Measurements from ENCODE around the gene NID2. TPM values are rescaled to one million over a fixed set of nuclear protein-coding genes. Genes with fewer than 3 reads are reported as not detected.

NID2 gene
- total and polyA plus RNA-seq, 2 donors (not counting 1 experiment from before 2014, with no cell fraction given): 181 to 2,513 TPM

- Histone ChIP-seq H3K79me2 (ENCODE audit: control insufficient read depth, insufficient read depth, low read length) (no peaks in the 10 kb centered on the region), H3K27ac (ENCODE audit: insufficient read depth, low read length) (no peak overlapping the region)
Measured at GRCh38 chr14:51967521-51967920, 101.3 kb downstream of the NID2 start.

GRCh38 chr14:51963286-51963685 lies 105.6 kb downstream of the NID2 start:
- peak; percentile 21 to 83 for DNase-seq (ENCODE audit: low read depth in 2 of 2)
- Histone ChIP-seq H3K9ac (ENCODE audit: insufficient read depth, low read length) (no peak overlapping the region), H3K36me3 (ENCODE audit: control insufficient read depth, insufficient read depth, low read length) (no peaks in the 10 kb centered on the region), H3K4me2 (ENCODE audit: extremely low read depth, insufficient read depth, low read length) (peak overlapping the region; percentile 91), H3K4me3 (replicated peaks in 1 of 4; ENCODE audit: control extremely low read depth in 1 of 4, insufficient read depth in 1 of 4, low read depth in 3 of 4, low read length in 4 of 4) (peak overlapping the region; percentile 36 to 53 (median 43)), H3K27ac (ENCODE audit: insufficient read depth, low read length) (peak overlapping the region; percentile 24), H3K9me3 (ENCODE audit: control insufficient read depth, insufficient read depth, low read depth, low read length) (peaks cover 1% of the 10 kb centered on the region), H3K4me1 (ENCODE audit: control insufficient read depth, extremely low read depth, insufficient read depth, low read length) (no peaks in the 10 kb centered on the region), H3K27me3 (ENCODE audit: control insufficient read depth, insufficient read depth, low read length) (no peaks in the 10 kb centered on the region), H2AFZ (ENCODE audit: low read length) (peak overlapping the region; percentile 84), H4K20me1 (ENCODE audit: control insufficient read depth, extremely low read depth, insufficient read depth, low read length) (no peaks in the 10 kb centered on the region), H3K79me2 (ENCODE audit: control insufficient read depth, insufficient read depth, low read length) (no peaks in the 10 kb centered on the region)
- TF ChIP-seq CTCF (conservative IDR thresholded peaks at IDR 0.05 in 1 of 2, IDR thresholded peaks at IDR 0.05 in 1 of 2; ENCODE audit: low read depth in 1 of 2, low read length in 2 of 2) (no peak), EZH2 (IDR thresholded peaks at IDR 0.05; ENCODE audit: low read length, missing control alignments) (no peak)

More at GRCh38 chr14:51967521-51967920, 101.3 kb downstream of the NID2 start:
- Histone ChIP-seq H2AFZ (ENCODE audit: low read length) (no peak overlapping the region), H3K36me3 (ENCODE audit: control insufficient read depth, insufficient read depth, low read length) (no peaks in the 10 kb centered on the region), H3K4me1 (ENCODE audit: control insufficient read depth, extremely low read depth, insufficient read depth, low read length) (no peaks in the 10 kb centered on the region), H3K4me2 (ENCODE audit: extremely low read depth, insufficient read depth, low read length) (no peak overlapping the region), H3K9me3 (ENCODE audit: control insufficient read depth, insufficient read depth, low read depth, low read length) (no peaks in the 10 kb centered on the region), H3K27me3 (ENCODE audit: control insufficient read depth, insufficient read depth, low read length) (no peaks in the 10 kb centered on the region), H3K4me3 (replicated peaks in 1 of 4; ENCODE audit: control extremely low read depth in 1 of 4, insufficient read depth in 1 of 4, low read depth in 3 of 4, low read length in 4 of 4) (no peak overlapping the region), H3K9ac (ENCODE audit: insufficient read depth, low read length) (no peak overlapping the region), H4K20me1 (ENCODE audit: control insufficient read depth, extremely low read depth, insufficient read depth, low read length) (no peaks in the 10 kb centered on the region)
- TF ChIP-seq EZH2 (IDR thresholded peaks at IDR 0.05; ENCODE audit: low read length, missing control alignments) (no peak), CTCF (conservative IDR thresholded peaks at IDR 0.05 in 1 of 2, IDR thresholded peaks at IDR 0.05 in 1 of 2; ENCODE audit: low read depth in 1 of 2, low read length in 2 of 2) (no peak)
- peak in 1 of 2 donors; percentile 16 for DNase-seq (ENCODE audit: low read depth in 2 of 2)

- H3K4me2 ChIP-seq (ENCODE audit: extremely low read depth, insufficient read depth, low read length): peak overlapping the region; percentile 91
- H3K9ac ChIP-seq (ENCODE audit: insufficient read depth, low read length): no peak overlapping the region
- peaks cover 1% of the 10 kb centered on the region for H3K9me3 ChIP-seq (ENCODE audit: control insufficient read depth, insufficient read depth, low read depth, low read length)
- no peaks in the 10 kb centered on the region for H4K20me1 ChIP-seq (ENCODE audit: control insufficient read depth, extremely low read depth, insufficient read depth, low read length)
- no peaks in the 10 kb centered on the region for H3K36me3 ChIP-seq (ENCODE audit: control insufficient read depth, insufficient read depth, low read length)
- H3K27ac ChIP-seq (ENCODE audit: insufficient read depth, low read length): no peak overlapping the region
- no peaks in the 10 kb centered on the region for H3K4me1 ChIP-seq (ENCODE audit: control insufficient read depth, extremely low read depth, insufficient read depth, low read length)
- H3K79me2 ChIP-seq (ENCODE audit: control insufficient read depth, insufficient read depth, low read length): no peaks in the 10 kb centered on the region
- peak; percentile 9 to 38 for DNase-seq (ENCODE audit: low read depth in 2 of 2)
- no peaks in the 10 kb centered on the region for H3K27me3 ChIP-seq (ENCODE audit: control insufficient read depth, insufficient read depth, low read length)
- H3K4me3 ChIP-seq (replicated peaks in 1 of 4; ENCODE audit: control extremely low read depth in 1 of 4, insufficient read depth in 1 of 4, low read depth in 3 of 4, low read length in 4 of 4): peak overlapping the region in 2 of 4 experiments; percentile 49 to 53
- TF ChIP-seq EZH2 (IDR thresholded peaks at IDR 0.05; ENCODE audit: low read length, missing control alignments) (no peak), CTCF (conservative IDR thresholded peaks at IDR 0.05 in 1 of 2, IDR thresholded peaks at IDR 0.05 in 1 of 2; ENCODE audit: low read depth in 1 of 2, low read length in 2 of 2) (no peak)
- H2AFZ ChIP-seq (ENCODE audit: low read length): no peak overlapping the region
Measured at GRCh38 chr14:51962711-51963110, 106.1 kb downstream of the NID2 start.
